ENCODE results near the gene SH3PXD2B.

- TF ChIP-seq POLR2A (IDR thresholded peaks at IDR 0.05; ENCODE audit: low read depth, low read length): no peak
- TF ChIP-seq POLR2AphosphoS5 (IDR thresholded peaks at IDR 0.05; ENCODE audit: low read depth, low read length): no peak
Observed at GRCh38 chr5:172433071-172433470, 21.3 kb downstream of the SH3PXD2B start.

All from GM12892 (cell line).